ENCODE measurements around the gene GRIPAP1.

Gene GRIPAP1

DNA sequence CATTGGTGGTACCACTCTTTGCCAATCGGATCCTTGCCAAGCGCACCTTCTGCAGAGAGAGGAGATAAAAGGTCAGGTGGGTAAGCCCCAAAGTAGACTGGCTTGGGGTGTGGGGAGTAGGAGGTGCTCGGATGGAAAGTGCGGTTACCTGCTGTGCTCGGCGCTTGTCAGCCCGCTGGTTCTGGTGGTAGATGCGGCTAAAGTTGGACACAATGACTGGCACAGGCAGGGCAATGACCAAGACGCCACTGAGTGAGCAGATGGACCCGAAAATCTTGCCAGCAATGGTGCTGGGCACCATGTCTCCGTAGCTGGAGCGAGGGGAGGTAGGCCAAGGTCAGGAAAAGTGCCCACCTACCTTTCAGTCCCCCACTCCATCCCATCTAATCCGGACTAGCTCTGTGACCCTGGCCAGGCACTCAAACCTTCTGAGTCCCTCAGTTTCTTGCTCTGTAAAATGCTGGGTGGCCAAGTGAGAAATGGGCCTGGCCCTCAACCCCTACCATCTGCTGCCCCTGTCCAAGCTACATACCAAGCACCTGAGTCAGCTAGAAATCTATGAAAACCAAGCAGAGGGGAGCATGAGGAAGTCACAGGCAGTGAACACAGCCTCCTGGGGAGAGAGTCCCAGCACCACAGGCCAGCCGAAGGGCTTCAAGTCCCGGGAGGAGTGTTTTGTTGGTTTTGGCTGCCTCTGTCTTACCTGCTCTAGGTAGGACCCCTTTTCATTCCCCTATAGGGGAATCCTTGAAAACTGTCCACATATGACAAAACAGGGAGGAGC, 35.1 kb downstream of the GRIPAP1 start:
- no peak for DNase-seq (ENCODE audit: low spot score)
- TF ChIP-seq, protein P1, sequence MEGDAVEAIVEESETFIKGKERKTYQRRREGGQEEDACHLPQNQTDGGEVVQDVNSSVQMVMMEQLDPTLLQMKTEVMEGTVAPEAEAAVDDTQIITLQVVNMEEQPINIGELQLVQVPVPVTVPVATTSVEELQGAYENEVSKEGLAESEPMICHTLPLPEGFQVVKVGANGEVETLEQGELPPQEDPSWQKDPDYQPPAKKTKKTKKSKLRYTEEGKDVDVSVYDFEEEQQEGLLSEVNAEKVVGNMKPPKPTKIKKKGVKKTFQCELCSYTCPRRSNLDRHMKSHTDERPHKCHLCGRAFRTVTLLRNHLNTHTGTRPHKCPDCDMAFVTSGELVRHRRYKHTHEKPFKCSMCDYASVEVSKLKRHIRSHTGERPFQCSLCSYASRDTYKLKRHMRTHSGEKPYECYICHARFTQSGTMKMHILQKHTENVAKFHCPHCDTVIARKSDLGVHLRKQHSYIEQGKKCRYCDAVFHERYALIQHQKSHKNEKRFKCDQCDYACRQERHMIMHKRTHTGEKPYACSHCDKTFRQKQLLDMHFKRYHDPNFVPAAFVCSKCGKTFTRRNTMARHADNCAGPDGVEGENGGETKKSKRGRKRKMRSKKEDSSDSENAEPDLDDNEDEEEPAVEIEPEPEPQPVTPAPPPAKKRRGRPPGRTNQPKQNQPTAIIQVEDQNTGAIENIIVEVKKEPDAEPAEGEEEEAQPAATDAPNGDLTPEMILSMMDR (IDR thresholded peaks at IDR 0.05; ENCODE audit: borderline replicate concordance, control extremely low read depth, extremely low read depth, insufficient read depth, missing control alignments): no peak

DNA sequence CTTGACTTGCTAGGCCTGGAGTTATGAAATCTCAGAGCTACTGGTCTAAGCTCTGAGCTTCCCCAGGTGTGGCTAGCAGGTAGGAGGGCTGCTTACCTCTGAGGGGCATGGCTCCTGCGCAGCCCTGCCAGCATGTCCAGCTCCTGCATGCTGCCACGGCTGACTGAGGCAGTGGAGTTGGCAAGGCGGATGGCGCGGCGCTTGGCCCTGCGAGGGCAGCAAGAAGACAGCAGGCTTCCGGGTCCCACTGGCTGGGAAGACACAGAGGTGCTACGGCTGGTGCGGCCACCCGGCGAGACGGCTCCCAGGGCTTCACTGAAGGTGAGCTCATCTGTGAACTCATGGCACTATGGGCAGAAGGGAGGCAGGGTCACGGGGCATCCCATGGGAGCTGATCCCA, 36.1 kb downstream of the GRIPAP1 start:
- DNase-seq (ENCODE audit: low spot score): no peak
- in situ Hi-C loops (cut with MboI; ENCODE audit: low sequenced_read_pairs, unreplicated experiment): no loop called here
- TF ChIP-seq, protein P1 (IDR thresholded peaks at IDR 0.05; ENCODE audit: borderline replicate concordance, control extremely low read depth, extremely low read depth, insufficient read depth, missing control alignments): no peak

More for the DNA sequence above, 35.1 kb downstream of the GRIPAP1 start:
- in situ Hi-C loops (cut with MboI; ENCODE audit: low sequenced_read_pairs, unreplicated experiment): no loop called here

DNA sequence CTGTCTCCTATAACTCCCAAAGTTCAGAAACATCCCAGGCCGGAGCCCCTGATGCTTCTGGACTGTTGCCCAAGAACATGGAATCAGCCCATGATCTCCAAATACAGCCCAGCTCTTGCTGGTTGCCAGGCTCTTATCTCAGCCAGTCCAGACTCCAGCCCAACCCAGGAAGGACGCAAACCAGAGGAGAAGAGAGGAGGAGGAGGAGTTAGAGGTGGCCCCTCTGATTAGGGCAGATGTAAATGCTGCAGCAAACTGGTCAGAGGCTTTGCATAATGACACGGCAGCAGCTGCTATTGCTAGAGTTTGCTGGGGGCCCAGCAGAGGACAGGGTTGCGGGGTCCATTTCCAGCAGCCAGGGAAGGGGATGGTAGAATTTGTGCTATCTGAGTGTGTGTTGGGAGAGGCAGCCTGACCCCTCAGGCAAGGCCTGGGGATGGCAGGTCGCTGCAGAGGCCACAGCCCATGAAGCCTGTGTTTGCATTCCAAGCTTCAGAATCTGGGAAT, 40.4 kb downstream of the GRIPAP1 start:
- no peak for DNase-seq (ENCODE audit: low spot score)
- TF ChIP-seq, protein P1 (IDR thresholded peaks at IDR 0.05; ENCODE audit: borderline replicate concordance, control extremely low read depth, extremely low read depth, insufficient read depth, missing control alignments): no peak
- in situ Hi-C loops (cut with MboI; ENCODE audit: low sequenced_read_pairs, unreplicated experiment): no loop called here

DNA sequence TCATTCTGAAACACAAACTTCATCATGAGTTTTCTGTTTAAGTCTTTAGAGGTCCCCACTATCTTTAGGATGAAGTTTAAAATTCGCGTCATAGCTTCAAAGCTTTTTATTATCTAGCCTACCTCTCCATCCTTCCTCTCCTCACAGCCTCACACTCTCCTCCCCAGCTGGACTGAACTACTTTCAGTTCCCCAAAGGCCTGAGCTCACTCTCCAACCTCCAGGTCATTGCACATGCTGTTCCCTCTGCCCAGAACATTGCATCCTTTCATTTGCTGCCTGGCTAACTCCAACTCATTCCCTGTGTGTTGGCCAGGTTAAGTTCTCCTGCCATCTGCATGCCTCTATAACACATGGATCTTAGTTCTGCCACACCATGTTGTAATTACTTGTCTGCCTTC, 41.8 kb downstream of the GRIPAP1 start:
- TF ChIP-seq, protein P1 (IDR thresholded peaks at IDR 0.05; ENCODE audit: borderline replicate concordance, control extremely low read depth, extremely low read depth, insufficient read depth, missing control alignments): no peak
- DNase-seq (ENCODE audit: low spot score): no peak
- in situ Hi-C loops (cut with MboI; ENCODE audit: low sequenced_read_pairs, unreplicated experiment): no loop called here

DNA sequence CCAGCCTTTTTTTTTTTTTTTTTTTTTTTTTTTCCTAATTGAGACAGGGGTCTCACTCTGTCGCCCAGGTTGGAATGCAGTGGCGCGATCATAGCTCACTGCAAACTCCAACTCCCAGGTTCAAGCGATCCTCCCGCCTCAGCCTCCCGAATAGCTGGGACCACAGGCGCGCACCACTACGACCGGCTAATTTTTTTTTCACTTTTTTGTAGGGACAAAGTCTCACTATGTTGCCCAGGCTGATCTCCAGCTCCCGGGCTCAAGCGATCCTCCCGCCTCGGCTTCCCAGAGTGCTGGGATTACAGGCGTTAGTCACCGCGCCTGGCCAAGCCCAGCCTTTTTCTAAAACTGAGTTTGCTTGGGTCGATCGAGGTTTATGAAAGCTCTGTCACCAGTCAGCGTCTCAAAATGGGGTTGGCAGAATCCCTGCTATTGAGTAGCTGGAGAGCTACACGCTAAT, 43.4 kb downstream of the GRIPAP1 start:
- in situ Hi-C loops (cut with MboI; ENCODE audit: low sequenced_read_pairs, unreplicated experiment): no loop called here
- no peak for DNase-seq (ENCODE audit: low spot score)

DNA sequence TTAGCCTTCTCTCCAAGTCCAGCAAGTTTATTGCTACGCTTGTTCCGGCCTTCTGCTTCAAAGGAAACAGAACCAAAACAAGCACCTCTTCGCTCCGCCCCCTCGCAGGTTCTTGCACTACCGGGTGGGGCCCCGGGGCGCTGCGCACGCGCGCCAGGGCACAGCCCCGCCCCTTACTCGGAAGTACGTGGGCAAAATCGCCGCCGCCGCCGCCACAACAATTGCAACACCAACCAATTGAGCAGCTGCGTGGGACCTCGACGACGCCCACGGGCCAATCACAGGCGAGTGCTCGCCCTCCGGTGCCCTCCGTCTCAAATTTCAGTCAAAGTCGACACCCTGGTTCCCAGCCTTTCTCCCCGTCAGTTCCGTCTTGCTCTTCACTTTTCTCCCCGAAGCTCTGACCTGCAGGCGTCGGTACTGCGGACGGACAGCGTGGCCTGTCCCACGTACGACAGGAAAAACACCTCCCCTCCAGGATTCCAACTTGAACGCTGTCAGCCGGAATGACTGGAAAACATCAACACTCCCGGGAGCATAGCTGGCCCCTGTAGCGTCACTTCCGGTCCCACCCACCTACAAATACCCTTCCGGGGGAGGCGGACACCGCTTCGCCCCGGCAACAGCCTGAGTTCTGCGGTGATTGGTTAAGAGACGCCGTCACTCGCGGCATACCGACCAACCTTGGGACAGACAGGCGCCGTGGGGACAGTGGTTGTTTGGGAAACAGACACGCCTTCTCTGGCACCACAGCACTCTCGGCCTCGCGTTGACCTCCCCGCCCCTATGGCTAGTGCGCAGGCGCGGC, 44.0 kb downstream of the GRIPAP1 start:
- TF ChIP-seq, protein P1 (IDR thresholded peaks at IDR 0.05; ENCODE audit: borderline replicate concordance, control extremely low read depth, extremely low read depth, insufficient read depth, missing control alignments): no peak
- peak; percentile 90 for DNase-seq (ENCODE audit: low spot score)
- in situ Hi-C loops (cut with MboI; ENCODE audit: low sequenced_read_pairs, unreplicated experiment): no loop called here

More for the DNA sequence above, 43.4 kb downstream of the GRIPAP1 start:
- TF ChIP-seq, protein P1 (IDR thresholded peaks at IDR 0.05; ENCODE audit: borderline replicate concordance, control extremely low read depth, extremely low read depth, insufficient read depth, missing control alignments): no peak
